ENCODE measurements around the gene ZDHHC8. TPM values are rescaled to one million over a fixed set of nuclear protein-coding genes. Genes with fewer than 3 reads are reported as not detected.

The ZDHHC8 gene
- total RNA-seq, 1 experiment from 2014 or later = 89.3 TPM

- BruUV-seq (replicated peaks) = no TSS peak
Measured at GRCh38 chr22:20114506-20115475, 16.8 kb upstream of the ZDHHC8 start.

DNA sequence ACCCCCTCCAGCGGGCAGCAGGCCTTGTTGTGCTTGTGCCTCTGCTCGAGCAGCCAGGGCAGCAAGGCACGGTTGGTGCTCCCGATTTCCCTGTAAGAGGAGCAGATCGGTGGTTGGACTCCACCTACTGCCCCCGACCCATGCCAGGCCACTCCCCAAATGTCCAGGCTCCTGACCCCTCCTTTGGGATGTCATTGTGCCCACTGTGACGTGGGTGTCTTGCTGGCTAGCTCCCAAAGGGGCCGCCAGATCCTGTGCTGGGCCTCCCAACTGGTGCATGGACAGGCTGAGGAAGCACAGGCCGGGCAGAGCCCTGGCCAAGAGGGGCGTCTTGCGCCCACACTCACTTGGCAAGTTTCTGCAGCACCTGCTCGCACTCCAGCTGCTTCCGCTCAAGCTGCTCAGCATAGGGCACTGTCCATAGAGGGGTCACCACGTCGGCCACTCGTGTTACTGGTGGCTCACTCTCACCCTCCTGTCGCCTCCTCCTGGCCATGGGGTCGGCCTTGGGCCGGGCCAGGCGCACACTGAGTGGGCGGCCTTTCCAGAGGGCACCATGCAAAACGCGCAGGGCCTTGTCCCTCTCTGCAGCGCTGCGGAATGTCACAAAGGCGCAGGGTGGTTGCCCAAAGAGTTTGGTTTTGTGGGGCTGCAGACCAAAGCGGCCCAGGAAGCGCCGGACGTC, 15.8 kb upstream of the ZDHHC8 start, which contains the start of gene RANBP1:
RANBP1 (plus strand) TSS at position 414 of the 685 bp plus-strand sequence; CDS start at position 495, 81 bp downstream.
- Histone ChIP-seq H4K20me1 (ENCODE audit: insufficient read depth) (no peaks in the 10 kb centered on the region), H3K4me2 (ENCODE audit: low read length) (peak within 1 kb of the TSS; percentile 91), H3K4me3 (replicated peaks in 1 of 2; ENCODE audit: low read depth in 1 of 2, low read length in 2 of 2) (peak within 1 kb of the TSS; percentile 77 to 97), H3K9me3 (ENCODE audit: control insufficient read depth in 1 of 2, insufficient read depth in 1 of 2, low read depth in 1 of 2, low read length in 2 of 2) (no peaks in the 10 kb centered on the region), H3K79me2 (ENCODE audit: insufficient read depth, low read length) (peaks cover 64% of the 10 kb centered on the region), H3K9ac (ENCODE audit: low read length) (peak within 1 kb of the TSS; percentile 99), H3K9me2 (ENCODE audit: insufficient read depth) (no peaks in the 10 kb centered on the region), H3K27me3 (ENCODE audit: insufficient read depth, low read length) (no peaks in the 10 kb centered on the region), H3K4me1 (ENCODE audit: control insufficient read depth in 1 of 2, insufficient read depth in 2 of 2, low read length in 2 of 2) (peaks cover 12 to 31% of the 10 kb centered on the region in 2 experiments), H3K27ac (ENCODE audit: low read depth, low read length) (peak within 1 kb of the TSS; percentile 79), H2AFZ (ENCODE audit: low read depth, low read length, poor library complexity, severe bottlenecking) (no peak within 1 kb of the TSS), H3K36me3 (ENCODE audit: control insufficient read depth in 1 of 2, insufficient read depth in 2 of 2, low read length in 2 of 2) (peaks cover 12 to 41% of the 10 kb centered on the region in 2 experiments; a peak in 3 of 4 replicates)
- ATAC-seq = no peak
- ChIA-PET RAD21 (ENCODE audit: low non-redundant PET in 1 of 2, low total read pairs in 2 of 2, uncharacterized antibody in 2 of 2, unreplicated experiment in 2 of 2) (no interaction called here), POLR2A (no interaction called here), CTCF (no interaction called here)
- DNase-seq (ENCODE audit: low read depth, low spot score) = no peak
- no TSS peak for BruUV-seq (replicated peaks)
- intact Hi-C loops (cut with micrococcal nuclease) = loop anchor here (10.0 kb wide), 1 partner anchor 151 kb away; no protein-coding TSS in a partner anchor
- no peak for TF ChIP-seq CTCF (IDR thresholded peaks at IDR 0.05 in 2 of 3, conservative IDR thresholded peaks at IDR 0.05 in 1 of 3; ENCODE audit: borderline replicate concordance in 1 of 3, insufficient read depth in 1 of 3, low read depth in 2 of 3, low read length in 2 of 3)
- TF ChIP-seq ZFX (IDR thresholded peaks at IDR 0.05) = no peak
- TF ChIP-seq SIN3A (IDR thresholded peaks at IDR 0.05; ENCODE audit: low read depth) = no peak
- TF ChIP-seq EZH2 (IDR thresholded peaks at IDR 0.05) = no peak
- no peak for TF ChIP-seq TCF7L2 (IDR thresholded peaks at IDR 0.05; ENCODE audit: borderline replicate concordance, extremely low read depth, insufficient read depth, insufficient read length)
- no peak for TF ChIP-seq JUND (IDR thresholded peaks at IDR 0.05)
- TF ChIP-seq SRF (IDR thresholded peaks at IDR 0.05; ENCODE audit: low read depth) = no peak
- TF ChIP-seq ELF1 (IDR thresholded peaks at IDR 0.05; ENCODE audit: borderline replicate concordance, low read depth) = no peak
- TF ChIP-seq MAX (IDR thresholded peaks at IDR 0.05) = no peak
- TF ChIP-seq ATF3 (IDR thresholded peaks at IDR 0.05) = no peak
- no peak for TF ChIP-seq RAD21 (IDR thresholded peaks at IDR 0.05; ENCODE audit: low read depth)
- no peak for TF ChIP-seq POLR2AphosphoS5 (IDR thresholded peaks at IDR 0.05; ENCODE audit: low read depth, low read length)

More at GRCh38 chr22:20114506-20115475, 16.8 kb upstream of the ZDHHC8 start:
- DNase-seq (ENCODE audit: low read depth, low spot score) (no peak), ATAC-seq (no peak)
- Histone ChIP-seq H3K27me3 (ENCODE audit: insufficient read depth, low read length) (no peaks in the 10 kb centered on the region), H3K4me2 (ENCODE audit: low read length) (peak overlapping the region; percentile 91), H3K27ac (ENCODE audit: low read depth, low read length) (no peak overlapping the region; the same call in 1 of the 2 replicates), H3K9ac (ENCODE audit: low read length) (peak overlapping the region; percentile 99), H2AFZ (ENCODE audit: low read depth, low read length, poor library complexity, severe bottlenecking) (no peak overlapping the region), H3K36me3 (ENCODE audit: control insufficient read depth in 1 of 2, insufficient read depth in 2 of 2, low read length in 2 of 2) (peaks cover 10 to 41% of the 10 kb centered on the region in 2 experiments), H3K79me2 (ENCODE audit: insufficient read depth, low read length) (peaks cover 54% of the 10 kb centered on the region), H3K4me3 (replicated peaks in 1 of 2; ENCODE audit: low read depth in 1 of 2, low read length in 2 of 2) (no peak overlapping the region), H4K20me1 (ENCODE audit: insufficient read depth) (no peaks in the 10 kb centered on the region), H3K9me3 (ENCODE audit: control insufficient read depth in 1 of 2, insufficient read depth in 1 of 2, low read depth in 1 of 2, low read length in 2 of 2) (no peaks in the 10 kb centered on the region), H3K9me2 (ENCODE audit: insufficient read depth) (no peaks in the 10 kb centered on the region), H3K4me1 (ENCODE audit: control insufficient read depth in 1 of 2, insufficient read depth in 2 of 2, low read length in 2 of 2) (peaks cover 12 to 28% of the 10 kb centered on the region in 2 experiments)
- no peak for TF ChIP-seq SP1 (IDR thresholded peaks at IDR 0.05; ENCODE audit: low read depth)
- TF ChIP-seq TCF7L2 (IDR thresholded peaks at IDR 0.05; ENCODE audit: borderline replicate concordance, extremely low read depth, insufficient read depth, insufficient read length) = no peak
- CTCF ChIA-PET = no interaction called here
- RAD21 ChIA-PET (ENCODE audit: low non-redundant PET in 1 of 2, low total read pairs in 2 of 2, uncharacterized antibody in 2 of 2, unreplicated experiment in 2 of 2) = no interaction called here
- POLR2A ChIA-PET = no interaction called here
- intact Hi-C loops (cut with micrococcal nuclease) = loop anchor here (10.0 kb wide), 1 partner anchor 150 kb away; no protein-coding TSS in a partner anchor

All from HCT116 (cell line).